Measurements from ENCODE around the gene CALU. TPM values are rescaled to one million over a fixed set of nuclear protein-coding genes. Genes with fewer than 3 reads are reported as not detected.

The CALU gene
- 10 to 100 TPM; 34.3 to 36.3 TPM for total RNA-seq

DNA sequence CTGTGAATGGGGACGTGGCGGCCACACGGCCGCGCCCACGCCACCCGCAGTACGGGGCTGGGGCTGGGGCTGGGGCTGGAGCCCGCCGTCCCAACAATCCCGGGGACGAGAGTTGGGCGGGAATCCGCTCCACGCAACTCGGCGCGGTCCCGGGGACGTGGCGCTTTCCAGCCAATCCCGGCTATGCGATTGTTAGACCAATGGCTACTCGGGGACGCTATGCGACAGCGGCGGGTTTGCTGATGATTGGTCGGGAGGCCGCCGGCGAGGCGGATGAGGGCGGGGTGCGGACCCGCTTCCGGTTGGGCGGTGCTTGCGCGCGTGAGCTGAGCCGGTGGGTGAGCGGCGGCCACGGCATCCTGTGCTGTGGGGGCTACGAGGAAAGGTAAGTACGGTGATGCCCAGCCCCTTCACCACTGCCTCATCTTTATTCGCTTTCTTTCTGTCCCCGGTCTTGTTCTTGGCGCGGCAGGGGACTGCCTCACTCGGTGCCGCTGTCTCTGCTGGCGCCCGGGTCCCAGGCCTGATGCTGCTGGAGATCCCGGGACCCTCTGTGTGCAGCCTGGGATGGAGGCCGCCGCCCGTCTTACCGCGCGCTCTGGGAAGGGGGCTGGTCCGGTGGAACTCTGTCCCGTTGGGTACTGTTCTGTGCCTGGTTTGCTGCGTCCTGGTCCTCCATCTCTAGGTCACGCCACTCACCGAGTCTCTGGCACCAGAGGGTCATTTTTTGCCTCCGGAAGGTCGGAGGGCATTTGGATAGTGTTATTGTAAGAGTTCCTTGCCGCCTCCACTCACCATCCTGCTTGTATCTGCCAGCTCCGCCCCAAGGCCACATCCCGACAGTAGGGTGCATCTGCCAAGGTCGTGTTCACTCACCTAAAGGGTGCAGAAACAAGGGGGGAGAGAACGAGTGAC is at the start of gene CALU:
CALU (plus strand) TSS at position 312 of the 915 bp plus-strand sequence. CDS start 9,225 bp downstream, outside the sequence.
- Mint-ChIP-seq H3K4me3 (peak within 1 kb of the TSS; percentile 99), H3K4me1 (peaks cover 40% of the 10 kb centered on the region), H3K27me3 (peaks cover 5% of the 10 kb centered on the region), H3K27ac (peak within 1 kb of the TSS; percentile 97), H3K9me3 (no peaks in the 10 kb centered on the region), H3K36me3 (ENCODE audit: low read depth) (peaks cover 14% of the 10 kb centered on the region)
- ChIA-PET POLR2A (interaction anchor here (0.7 to 3.1 kb wide), 20 partner anchors 9 to 315 kb away, joined by 3 to 19 read pairs (median 4); partner anchors contain the start of genes ATP6V1F, CCDC136, GARIN1A and HILPDA), CTCF (interaction anchor here (0.6 to 2.5 kb wide), 11 partner anchors 9 to 392 kb away, joined by 3 to 11 read pairs (median 3); partner anchors contain the start of genes ATP6V1F and GARIN1A)
- peak; percentile 96 for DNase-seq

DNA sequence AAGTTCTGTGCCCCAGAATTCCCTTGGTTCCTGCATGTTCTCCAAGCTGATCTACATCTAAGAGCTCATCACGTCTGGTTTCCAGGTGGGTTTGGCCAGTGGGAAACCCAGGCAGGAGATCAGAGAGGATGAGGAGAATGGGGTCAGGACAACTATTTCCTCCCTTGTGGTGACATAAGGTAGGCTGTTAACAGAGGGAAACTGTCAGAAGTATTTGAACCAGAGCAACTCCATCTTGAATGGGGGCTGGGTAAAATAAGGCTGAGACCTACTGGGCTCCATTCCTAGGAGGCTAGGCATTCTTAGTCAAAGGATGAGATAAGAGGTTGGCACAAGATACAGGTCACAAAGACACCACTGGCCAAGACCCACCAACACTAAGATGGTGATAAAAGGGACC is 47.9 kb upstream of the CALU start:
- POLR2A ChIA-PET = no interaction called here
- CTCF ChIA-PET = no interaction called here
- H3K27ac Mint-ChIP-seq = no peak overlapping the region
- H3K9me3 Mint-ChIP-seq = no peaks in the 10 kb centered on the region
- H3K36me3 Mint-ChIP-seq (ENCODE audit: low read depth) = no peaks in the 10 kb centered on the region
- no peak for DNase-seq
- no peak overlapping the region for H3K4me3 Mint-ChIP-seq
- H3K4me1 Mint-ChIP-seq = no peaks in the 10 kb centered on the region
- peaks cover 12% of the 10 kb centered on the region for H3K27me3 Mint-ChIP-seq

DNA sequence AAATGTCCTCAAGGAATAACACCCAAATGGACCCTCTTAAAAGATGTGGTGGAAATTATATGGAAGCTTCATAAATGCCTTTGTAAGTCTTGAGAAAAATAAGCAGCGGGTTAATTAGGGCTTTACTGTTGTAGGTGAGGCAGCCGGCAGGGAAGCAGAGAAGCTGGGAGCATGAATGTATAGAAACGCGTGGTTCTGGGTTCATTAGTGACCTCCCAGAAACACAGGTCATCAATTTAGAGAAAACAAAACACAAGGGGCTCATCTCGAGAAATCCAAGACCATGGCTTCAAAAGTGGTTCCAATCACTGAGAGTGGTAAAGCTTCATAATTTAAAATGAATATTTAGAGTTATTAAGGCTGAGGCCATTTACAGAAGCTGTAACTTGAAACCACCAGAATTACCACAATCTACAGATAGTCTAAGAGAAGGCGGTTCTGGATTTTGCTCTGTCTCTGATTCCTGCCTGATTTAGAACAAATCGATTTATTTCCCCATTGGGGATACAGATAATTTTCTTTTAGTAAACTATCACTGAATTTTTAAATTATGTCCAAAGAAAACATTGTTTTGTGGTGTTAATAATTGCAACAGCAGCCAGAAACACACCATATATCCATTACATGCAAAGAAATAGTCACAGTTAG is 46.4 kb upstream of the CALU start:
- ChIA-PET CTCF (no interaction called here), POLR2A (no interaction called here)
- H3K36me3 Mint-ChIP-seq (ENCODE audit: low read depth) = no peaks in the 10 kb centered on the region

DNA sequence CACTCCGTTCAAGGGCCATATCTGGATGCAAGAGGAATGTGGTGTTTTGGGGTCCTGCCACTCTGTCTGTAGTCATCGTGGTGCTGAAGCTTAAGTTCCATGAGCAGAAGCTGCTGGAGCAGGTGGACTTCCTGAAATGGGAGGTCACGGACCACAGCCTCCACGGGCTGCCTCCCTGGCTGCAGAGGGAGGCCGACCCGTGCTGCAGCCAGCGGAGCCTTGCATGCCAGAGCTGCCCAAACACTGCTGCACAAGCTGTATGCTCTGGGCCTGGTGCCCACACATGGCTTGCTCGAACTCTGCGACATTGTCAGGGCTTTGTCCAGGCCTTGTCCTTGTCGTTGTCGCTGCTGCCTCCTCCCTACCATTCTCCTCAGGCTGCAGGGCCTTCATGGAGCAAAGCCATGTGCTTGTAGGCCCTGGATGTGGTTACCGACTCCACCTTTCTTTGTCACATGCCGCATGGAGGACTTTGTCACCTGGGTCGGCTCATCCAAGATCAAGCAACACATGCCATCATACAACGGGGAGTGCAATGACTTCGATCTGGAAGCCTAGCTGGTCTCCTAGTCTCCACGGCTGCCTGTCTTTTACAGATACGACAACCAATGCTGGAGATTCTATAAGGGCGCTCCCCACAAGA is 45.7 kb upstream of the CALU start:
- Mint-ChIP-seq H3K36me3 (ENCODE audit: low read depth) (no peaks in the 10 kb centered on the region), H3K27me3 (peaks cover 34% of the 10 kb centered on the region), H3K27ac (no peak overlapping the region), H3K9me3 (no peaks in the 10 kb centered on the region), H3K4me1 (peaks cover 12% of the 10 kb centered on the region), H3K4me3 (no peak overlapping the region)
- no peak for DNase-seq
- CTCF ChIA-PET = no interaction called here
- POLR2A ChIA-PET = no interaction called here

More for the DNA sequence above, 46.4 kb upstream of the CALU start:
- H3K27ac Mint-ChIP-seq = no peak overlapping the region
- peaks cover 6% of the 10 kb centered on the region for H3K4me1 Mint-ChIP-seq
- no peak overlapping the region for H3K4me3 Mint-ChIP-seq
- no peak for DNase-seq
- H3K27me3 Mint-ChIP-seq = peaks cover 27% of the 10 kb centered on the region
- no peaks in the 10 kb centered on the region for H3K9me3 Mint-ChIP-seq

DNA sequence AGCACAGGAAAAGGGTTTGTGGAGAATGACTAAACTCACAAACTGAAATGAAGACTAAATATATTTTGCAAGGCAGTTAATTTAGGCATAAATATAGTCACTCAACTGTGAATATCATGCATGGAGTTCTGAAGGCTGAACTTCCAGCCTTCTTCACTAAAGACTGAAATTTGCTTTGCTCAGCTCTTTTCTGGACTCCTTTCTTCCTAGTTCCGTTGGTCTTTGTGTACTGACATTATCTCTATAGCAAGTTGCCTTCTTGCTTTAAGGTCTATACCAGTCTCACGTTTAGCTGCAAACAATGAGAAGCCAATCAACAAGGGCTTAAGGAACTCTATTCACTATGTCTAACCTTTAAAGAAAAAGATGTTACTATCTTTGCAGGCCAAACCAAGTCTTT is 44.4 kb upstream of the CALU start:
- no peaks in the 10 kb centered on the region for H3K9me3 Mint-ChIP-seq
- H3K4me1 Mint-ChIP-seq = peaks cover 12% of the 10 kb centered on the region
- peaks cover 45% of the 10 kb centered on the region for H3K27me3 Mint-ChIP-seq
- no peaks in the 10 kb centered on the region for H3K36me3 Mint-ChIP-seq (ENCODE audit: low read depth)
- CTCF ChIA-PET = interaction anchor here (0.5 kb wide), 1 partner anchor 866 kb away, joined by 3 read pairs; no protein-coding TSS in a partner anchor
- H3K27ac Mint-ChIP-seq = no peak overlapping the region
- no peak for DNase-seq
- no peak overlapping the region for H3K4me3 Mint-ChIP-seq
- POLR2A ChIA-PET = no interaction called here

DNA sequence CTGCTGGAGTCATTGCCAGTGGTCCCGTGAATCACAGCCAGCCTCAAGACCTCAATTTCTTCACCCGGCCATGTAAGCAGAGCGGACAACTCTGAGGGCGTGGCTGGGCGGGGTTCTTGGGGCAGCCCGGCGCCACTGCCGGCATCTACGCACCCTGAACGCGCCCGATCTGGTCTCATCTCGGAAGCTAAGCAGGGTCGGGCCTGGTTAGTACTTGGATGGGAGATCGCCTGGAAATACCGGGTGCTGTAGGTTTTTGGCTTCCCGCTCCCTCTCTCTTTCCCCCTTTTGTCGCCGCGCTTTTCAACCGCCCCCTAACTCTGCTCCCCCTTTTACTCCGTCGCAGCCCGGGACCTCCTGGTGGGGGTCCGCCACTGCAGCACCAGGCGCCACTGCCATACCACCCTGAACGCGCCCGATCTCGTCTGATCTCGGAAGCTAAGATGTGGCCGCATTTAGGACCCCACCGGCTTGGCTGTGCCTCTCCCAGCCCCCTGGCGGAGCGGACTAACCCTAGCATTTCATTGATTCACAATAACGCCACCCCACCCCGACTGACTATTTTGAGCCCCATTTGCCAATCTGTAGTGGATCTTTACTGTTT is 41.8 kb upstream of the CALU start:
- CTCF ChIA-PET = interaction anchor here (0.6 kb wide), 1 partner anchor 73 kb away, joined by 3 read pairs; no protein-coding TSS in a partner anchor
- peaks cover 51% of the 10 kb centered on the region for H3K27me3 Mint-ChIP-seq

DNA sequence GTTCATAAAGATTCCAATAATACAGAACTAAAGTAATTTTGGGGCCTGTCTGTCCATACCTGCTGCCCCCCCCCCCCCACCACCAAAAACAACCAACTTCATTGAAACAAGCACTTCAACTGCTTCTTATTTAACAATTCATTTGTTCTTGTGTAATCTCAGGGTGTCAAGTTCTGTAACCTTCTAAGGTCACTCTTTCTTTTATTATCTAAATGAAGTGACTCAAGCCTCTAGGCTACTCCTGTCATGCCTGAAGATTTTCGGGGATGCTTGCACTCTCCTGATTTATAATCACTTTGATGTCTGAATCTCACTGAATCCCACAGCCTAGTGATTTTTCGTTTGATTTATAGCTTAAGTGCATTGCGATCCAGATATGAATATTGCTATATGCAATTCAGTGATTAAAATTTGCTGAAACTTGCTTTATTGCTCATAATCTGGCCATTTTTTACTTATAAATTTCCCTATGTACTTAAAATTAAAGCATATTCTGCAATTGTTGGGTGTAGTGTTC is 39.9 kb upstream of the CALU start:
- H3K4me1 Mint-ChIP-seq = peaks cover 16% of the 10 kb centered on the region
- H3K36me3 Mint-ChIP-seq (ENCODE audit: low read depth) = no peaks in the 10 kb centered on the region
- H3K9me3 Mint-ChIP-seq = no peaks in the 10 kb centered on the region
- H3K4me3 Mint-ChIP-seq = no peak overlapping the region
- H3K27ac Mint-ChIP-seq = no peak overlapping the region
- DNase-seq = no peak
- CTCF ChIA-PET = interaction anchor here (1.3 kb wide), 2 partner anchors 26 to 41 kb away, joined by 3 read pairs; no protein-coding TSS in a partner anchor
- peaks cover 55% of the 10 kb centered on the region for H3K27me3 Mint-ChIP-seq
- POLR2A ChIA-PET = no interaction called here

More for the DNA sequence above, 41.8 kb upstream of the CALU start:
- POLR2A ChIA-PET = no interaction called here
- Mint-ChIP-seq H3K9me3 (no peaks in the 10 kb centered on the region), H3K4me1 (peaks cover 12% of the 10 kb centered on the region), H3K36me3 (ENCODE audit: low read depth) (no peaks in the 10 kb centered on the region), H3K27ac (no peak overlapping the region), H3K4me3 (peak overlapping the region; percentile 66)
- peak; percentile 56 for DNase-seq

DNA sequence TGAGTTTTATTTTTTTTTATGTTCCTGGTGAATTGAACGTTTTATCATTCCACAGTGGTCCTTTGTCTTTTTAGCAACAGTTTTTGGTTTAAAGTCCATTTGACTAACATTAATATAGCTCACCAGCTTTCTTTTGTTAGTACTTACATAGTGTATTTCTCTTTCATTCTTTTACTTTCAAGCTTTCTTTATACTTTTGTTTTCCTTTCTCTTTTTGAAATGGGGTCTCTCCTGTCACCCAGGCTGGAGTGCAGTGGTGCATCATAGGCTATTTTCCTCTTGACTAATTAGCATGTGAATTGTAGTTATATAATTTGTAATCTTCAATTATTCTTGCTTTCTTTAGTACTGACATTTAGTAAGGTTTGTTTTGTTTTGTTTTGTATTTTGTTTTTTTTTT is 39.3 kb upstream of the CALU start:
- H3K4me1 Mint-ChIP-seq = peaks cover 16% of the 10 kb centered on the region
- ChIA-PET POLR2A (no interaction called here), CTCF (interaction anchor here (0.7 to 1.3 kb wide), 3 partner anchors 27 to 873 kb away, joined by 3 read pairs; no protein-coding TSS in a partner anchor)
- H3K4me3 Mint-ChIP-seq = no peak overlapping the region
- no peaks in the 10 kb centered on the region for H3K9me3 Mint-ChIP-seq
- no peak overlapping the region for H3K27ac Mint-ChIP-seq
- no peaks in the 10 kb centered on the region for H3K36me3 Mint-ChIP-seq (ENCODE audit: low read depth)
- peaks cover 55% of the 10 kb centered on the region for H3K27me3 Mint-ChIP-seq
- DNase-seq = no peak

DNA sequence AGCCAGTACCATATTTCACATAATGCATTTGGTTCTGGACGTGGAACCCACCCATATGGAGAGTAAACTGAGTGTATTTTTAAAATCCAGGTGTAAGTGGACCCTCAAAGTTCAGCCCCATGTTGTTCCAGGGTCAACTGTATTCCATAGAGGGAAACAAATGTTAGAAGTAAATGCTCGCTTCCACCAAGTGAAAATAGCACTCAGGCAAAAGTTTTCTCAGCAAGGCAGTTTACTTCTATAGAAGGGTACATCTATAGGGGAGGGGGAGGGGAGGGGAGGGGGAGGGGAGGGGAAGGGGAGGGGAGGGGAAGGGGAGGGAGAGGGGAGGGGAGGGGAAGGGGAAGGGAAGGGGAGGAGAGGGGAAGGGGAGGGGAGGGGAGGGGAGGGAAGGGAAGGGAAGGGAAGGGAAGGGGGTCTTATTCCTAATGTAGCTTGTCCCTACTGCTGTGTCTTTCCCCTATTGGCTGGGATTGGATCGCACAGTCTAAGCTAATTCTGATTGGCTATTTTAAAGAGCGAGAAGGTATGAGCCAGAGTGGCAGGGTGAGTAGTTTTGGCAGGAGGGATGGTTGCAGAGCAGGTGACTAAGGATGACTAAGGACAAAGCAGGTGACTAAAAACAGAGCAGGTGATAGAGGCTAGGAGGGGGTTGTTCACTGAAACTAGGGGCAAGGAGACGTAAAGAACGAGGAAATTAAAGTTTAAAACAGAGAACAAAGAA is 37.9 kb upstream of the CALU start:
- POLR2A ChIA-PET = no interaction called here
- Mint-ChIP-seq H3K36me3 (ENCODE audit: low read depth) (no peaks in the 10 kb centered on the region), H3K4me3 (no peak overlapping the region), H3K9me3 (no peaks in the 10 kb centered on the region), H3K4me1 (peaks cover 16% of the 10 kb centered on the region), H3K27ac (no peak overlapping the region), H3K27me3 (peaks cover 49% of the 10 kb centered on the region)
- CTCF ChIA-PET = no interaction called here
- DNase-seq = no peak

DNA sequence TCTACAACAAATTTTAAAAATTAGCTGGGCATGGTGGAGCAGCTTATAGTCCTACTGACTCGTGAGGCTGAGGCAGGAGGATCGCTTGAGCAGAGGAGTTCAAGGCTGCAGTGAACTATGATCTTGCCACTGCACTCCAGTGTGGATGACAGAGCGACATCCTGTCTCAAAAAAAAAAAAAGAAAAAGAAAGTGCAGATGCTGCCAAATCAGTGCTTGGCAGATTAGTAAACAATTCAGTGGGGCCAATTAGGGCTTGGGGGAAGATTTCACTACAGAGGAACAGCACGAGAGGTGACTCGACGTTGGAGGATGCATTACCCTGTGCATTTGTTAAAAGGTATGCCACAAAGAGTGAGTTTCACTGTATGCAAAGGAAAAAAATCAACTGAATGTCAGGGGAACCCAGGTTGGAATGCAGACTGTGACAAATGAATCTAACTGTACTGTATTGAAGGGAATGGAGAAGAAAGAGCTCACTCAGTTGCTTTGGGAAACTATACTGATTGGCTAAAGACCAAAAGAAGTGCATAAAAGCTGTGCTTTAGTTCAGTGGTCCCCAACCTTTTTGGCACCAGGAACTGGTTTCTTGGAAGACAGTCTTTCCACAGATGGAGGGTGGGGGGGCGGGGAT is 35.4 kb upstream of the CALU start:
- POLR2A ChIA-PET = no interaction called here
- no peaks in the 10 kb centered on the region for H3K9me3 Mint-ChIP-seq
- no peak overlapping the region for H3K4me3 Mint-ChIP-seq
- H3K36me3 Mint-ChIP-seq (ENCODE audit: low read depth) = no peaks in the 10 kb centered on the region
- DNase-seq = no peak
- peaks cover 3% of the 10 kb centered on the region for H3K4me1 Mint-ChIP-seq
- peaks cover 24% of the 10 kb centered on the region for H3K27me3 Mint-ChIP-seq
- no peak overlapping the region for H3K27ac Mint-ChIP-seq
- CTCF ChIA-PET = no interaction called here

DNA sequence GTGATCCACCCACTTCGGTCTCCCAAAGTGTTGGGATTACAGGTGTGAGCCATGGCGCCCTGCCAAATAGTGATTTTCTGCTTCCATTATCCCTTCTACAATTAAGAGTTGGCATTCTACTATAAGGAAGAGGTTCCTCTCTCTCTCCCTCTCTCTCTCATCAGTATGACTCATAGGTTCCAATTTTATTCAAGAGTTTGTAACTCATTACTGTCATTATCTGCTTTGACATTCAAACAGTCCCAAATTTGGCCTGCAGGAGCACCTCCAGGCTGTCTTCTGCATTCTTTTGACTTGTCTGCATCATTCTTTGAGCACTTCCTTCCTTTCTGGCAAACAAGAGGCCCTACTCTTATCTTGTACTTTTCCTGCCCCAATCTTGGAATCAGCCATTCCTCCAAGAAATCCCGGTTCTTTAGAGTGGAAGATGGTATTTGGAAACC is 33.2 kb upstream of the CALU start:
- POLR2A ChIA-PET = no interaction called here
- H3K4me3 Mint-ChIP-seq = no peak overlapping the region

DNA sequence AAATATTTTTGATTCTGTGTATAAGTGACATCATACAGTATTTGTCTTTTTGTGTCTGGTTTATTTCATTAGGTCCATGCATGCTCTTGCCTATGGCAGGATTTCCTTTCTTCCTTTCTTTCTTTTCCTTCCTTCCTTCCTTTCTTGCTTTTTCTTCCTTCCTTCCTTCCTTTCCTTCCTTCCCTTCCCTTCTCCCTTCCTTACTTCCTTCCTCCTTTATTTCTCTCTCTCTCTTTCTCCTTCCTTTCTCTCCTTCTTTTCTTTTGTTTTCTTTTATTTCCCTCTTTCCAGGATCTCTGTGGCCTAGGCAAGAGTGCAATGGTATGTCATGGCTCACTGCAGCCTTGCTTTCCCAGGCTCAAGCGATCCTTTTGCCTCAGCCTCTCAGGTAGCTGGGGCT is 31.4 kb upstream of the CALU start:
- H3K9me3 Mint-ChIP-seq = no peaks in the 10 kb centered on the region
- peaks cover 4% of the 10 kb centered on the region for H3K27me3 Mint-ChIP-seq
- no peak for DNase-seq
- H3K36me3 Mint-ChIP-seq (ENCODE audit: low read depth) = no peaks in the 10 kb centered on the region
- ChIA-PET CTCF (no interaction called here), POLR2A (no interaction called here)
- H3K4me1 Mint-ChIP-seq = peaks cover 3% of the 10 kb centered on the region
- H3K4me3 Mint-ChIP-seq = no peak overlapping the region
- no peak overlapping the region for H3K27ac Mint-ChIP-seq

More for the DNA sequence above, 33.2 kb upstream of the CALU start:
- H3K27me3 Mint-ChIP-seq = peaks cover 10% of the 10 kb centered on the region
- no peaks in the 10 kb centered on the region for H3K36me3 Mint-ChIP-seq (ENCODE audit: low read depth)
- CTCF ChIA-PET = no interaction called here
- H3K4me1 Mint-ChIP-seq = peaks cover 3% of the 10 kb centered on the region
- H3K27ac Mint-ChIP-seq = no peak overlapping the region
- no peaks in the 10 kb centered on the region for H3K9me3 Mint-ChIP-seq
- DNase-seq = no peak
